DND-41 (cell line): ENCODE results near the gene IRAK1BP1.

Source experiments
- ATAC-seq: fragments of 200-7000 bp; cut with Tn5 transposase; 3 replicates; pipeline ENCODE4 v1.9.1; 2021; ENCODE audit warnings: low read depth; ENCODE audit not compliant: insufficient read depth
- DNase-seq: peaks from one replicate; pipeline ENCODE4 v3.0.0-alpha.2; 2020
- H2AFZ ChIP-seq: 2 replicates; pipeline ENCODE4 v1.6.0; 2012; ENCODE audit warnings: low read depth, low read length
- H3K27ac ChIP-seq: 2 replicates; pipeline ENCODE4 v1.5.1; 2012; ENCODE audit warnings: low read length, inconsistent platforms
- H3K27me3 ChIP-seq: fragments of 200-600 bp; sonication (generic); 2 replicates; pipeline ENCODE4 v1.6.0; 2012; ENCODE audit warnings: low read length, mild to moderate bottlenecking, inconsistent platforms; ENCODE audit not compliant: insufficient read depth, poor library complexity
- H3K36me3 ChIP-seq: 2 replicates; pipeline ENCODE4 v1.5.1; 2012; ENCODE audit warnings: low read length, inconsistent platforms; ENCODE audit not compliant: insufficient read depth
- H3K4me1 ChIP-seq: 2 replicates; pipeline ENCODE4 v1.5.1; 2012; ENCODE audit warnings: mild to moderate bottlenecking, low read length; ENCODE audit not compliant: insufficient read depth
- H3K4me2 ChIP-seq: 2 replicates; pipeline ENCODE4 v1.6.0; 2012; ENCODE audit warnings: mild to moderate bottlenecking, moderate library complexity, low read length, inconsistent platforms; ENCODE audit not compliant: insufficient read depth
- H3K4me3 ChIP-seq, 2 experiments: fragments of 200-600 bp in 1 of 2; shearing (Covaris generic) in 1 of 2; 2 replicates each; pipeline ENCODE4 v1.5.1; 2012 to 2016; ENCODE audit warnings: inconsistent platforms in 2 of 2, low read length in 2 of 2, mild to moderate bottlenecking in 2 of 2, low read depth in 1 of 2, moderate library complexity in 1 of 2
- H3K79me2 ChIP-seq: 2 replicates; pipeline ENCODE4 v1.6.0; 2012; ENCODE audit warnings: low read length, inconsistent platforms; ENCODE audit not compliant: insufficient read depth
- H3K9ac ChIP-seq: 2 replicates; pipeline ENCODE4 v1.6.0; 2012; ENCODE audit warnings: low read depth, mild to moderate bottlenecking, inconsistent platforms, low read length, moderate library complexity
- H3K9me3 ChIP-seq: 2 replicates; pipeline ENCODE4 v1.5.1; 2012; ENCODE audit warnings: low read length, moderate library complexity, mild to moderate bottlenecking, inconsistent platforms; ENCODE audit not compliant: insufficient read depth, severe bottlenecking
- H4K20me1 ChIP-seq: 2 replicates; pipeline ENCODE4 v1.6.0; 2012; ENCODE audit warnings: low read length; ENCODE audit not compliant: insufficient read depth
- EZH2 ChIP-seq: IDR thresholded peaks from 3 replicates; pipeline ENCODE4 v1.6.1; 2012; ENCODE audit warnings: borderline replicate concordance, low read depth, mild to moderate bottlenecking, moderate library complexity, low read length, inconsistent platforms; ENCODE audit not compliant: severe bottlenecking
- TF ChIP-seq, protein P1 (sequence below): IDR thresholded peaks from 2 replicates; pipeline ENCODE4 v1.5.1; 2012; ENCODE audit warnings: borderline replicate concordance, low read length, moderate library complexity, mild to moderate bottlenecking; ENCODE audit not compliant: poor library complexity, severe bottlenecking; ENCODE audit errors: extremely low read depth

The IRAK1BP1 gene

GRCh38 chr6:78910591-78911171 is 43.3 kb downstream of the IRAK1BP1 start:
- H4K20me1 ChIP-seq: no peaks in the 10 kb centered on the region
- ATAC-seq (no peak), DNase-seq (no peak)
- TF ChIP-seq, protein P1, sequence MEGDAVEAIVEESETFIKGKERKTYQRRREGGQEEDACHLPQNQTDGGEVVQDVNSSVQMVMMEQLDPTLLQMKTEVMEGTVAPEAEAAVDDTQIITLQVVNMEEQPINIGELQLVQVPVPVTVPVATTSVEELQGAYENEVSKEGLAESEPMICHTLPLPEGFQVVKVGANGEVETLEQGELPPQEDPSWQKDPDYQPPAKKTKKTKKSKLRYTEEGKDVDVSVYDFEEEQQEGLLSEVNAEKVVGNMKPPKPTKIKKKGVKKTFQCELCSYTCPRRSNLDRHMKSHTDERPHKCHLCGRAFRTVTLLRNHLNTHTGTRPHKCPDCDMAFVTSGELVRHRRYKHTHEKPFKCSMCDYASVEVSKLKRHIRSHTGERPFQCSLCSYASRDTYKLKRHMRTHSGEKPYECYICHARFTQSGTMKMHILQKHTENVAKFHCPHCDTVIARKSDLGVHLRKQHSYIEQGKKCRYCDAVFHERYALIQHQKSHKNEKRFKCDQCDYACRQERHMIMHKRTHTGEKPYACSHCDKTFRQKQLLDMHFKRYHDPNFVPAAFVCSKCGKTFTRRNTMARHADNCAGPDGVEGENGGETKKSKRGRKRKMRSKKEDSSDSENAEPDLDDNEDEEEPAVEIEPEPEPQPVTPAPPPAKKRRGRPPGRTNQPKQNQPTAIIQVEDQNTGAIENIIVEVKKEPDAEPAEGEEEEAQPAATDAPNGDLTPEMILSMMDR: no peak
- TF ChIP-seq EZH2: no peak
- no peaks in the 10 kb centered on the region for H3K27me3 ChIP-seq
- H3K4me1 ChIP-seq: no peaks in the 10 kb centered on the region
- no peak overlapping the region for H3K4me3 ChIP-seq
- no peak overlapping the region for H3K27ac ChIP-seq
- no peak overlapping the region for H2AFZ ChIP-seq
- H3K4me2 ChIP-seq: no peak overlapping the region
- no peak overlapping the region for H3K9ac ChIP-seq
- no peaks in the 10 kb centered on the region for H3K9me3 ChIP-seq
- H3K79me2 ChIP-seq: no peaks in the 10 kb centered on the region
- H3K36me3 ChIP-seq: no peaks in the 10 kb centered on the region

GRCh38 chr6:78911218-78911940 is 44.0 kb downstream of the IRAK1BP1 start:
- DNase-seq: no peak
- Histone ChIP-seq H3K79me2 (no peaks in the 10 kb centered on the region), H3K4me3 (no peak overlapping the region), H3K4me2 (no peak overlapping the region), H3K9me3 (peaks cover 2% of the 10 kb centered on the region), H3K27me3 (no peaks in the 10 kb centered on the region), H3K4me1 (no peaks in the 10 kb centered on the region), H3K9ac (no peak overlapping the region), H3K27ac (no peak overlapping the region), H4K20me1 (no peaks in the 10 kb centered on the region), H2AFZ (no peak overlapping the region), H3K36me3 (no peaks in the 10 kb centered on the region)
- TF ChIP-seq EZH2: no peak
- TF ChIP-seq, protein P1: no peak
- ATAC-seq: no peak

DNA sequence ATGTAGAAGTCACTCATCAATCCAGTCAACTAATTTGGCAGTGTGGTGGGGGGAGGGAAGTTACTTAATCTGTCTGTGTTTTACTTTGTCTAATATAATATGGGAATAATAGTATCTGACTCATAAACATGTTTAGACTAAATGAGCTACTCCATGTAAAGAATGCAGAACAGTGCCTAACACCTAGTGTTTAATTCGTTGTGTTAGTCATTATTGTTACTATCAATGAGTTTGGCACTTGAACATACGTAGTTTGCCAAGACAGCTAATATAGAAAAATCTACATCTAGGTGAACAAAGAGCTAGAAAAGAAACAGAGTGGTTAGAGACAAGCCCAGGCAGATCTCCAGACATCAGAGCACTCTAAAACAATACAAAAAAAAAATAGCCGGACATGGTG is 49.1 kb downstream of the IRAK1BP1 start:
- no peak for ATAC-seq
- Histone ChIP-seq H4K20me1 (no peaks in the 10 kb centered on the region), H3K9ac (no peak overlapping the region), H3K4me2 (no peak overlapping the region), H3K4me3 (no peak overlapping the region), H2AFZ (no peak overlapping the region), H3K27me3 (no peaks in the 10 kb centered on the region), H3K4me1 (no peaks in the 10 kb centered on the region), H3K36me3 (no peaks in the 10 kb centered on the region), H3K9me3 (peaks cover 22% of the 10 kb centered on the region), H3K27ac (no peak overlapping the region), H3K79me2 (no peaks in the 10 kb centered on the region)
- DNase-seq: no peak
- TF ChIP-seq, protein P1: no peak
- no peak for TF ChIP-seq EZH2
